ENCODE data around the gene ATP8A2. TPM values are rescaled to one million over a fixed set of nuclear protein-coding genes. Genes with fewer than 3 reads are reported as not detected.
A peak's percentile ranks its signal among the peaks of the same experiment; 100 is the strongest.

The ATP8A2 gene
- polyA plus RNA-seq, 1 donor from 2014 or later: 11.9 TPM

DNA sequence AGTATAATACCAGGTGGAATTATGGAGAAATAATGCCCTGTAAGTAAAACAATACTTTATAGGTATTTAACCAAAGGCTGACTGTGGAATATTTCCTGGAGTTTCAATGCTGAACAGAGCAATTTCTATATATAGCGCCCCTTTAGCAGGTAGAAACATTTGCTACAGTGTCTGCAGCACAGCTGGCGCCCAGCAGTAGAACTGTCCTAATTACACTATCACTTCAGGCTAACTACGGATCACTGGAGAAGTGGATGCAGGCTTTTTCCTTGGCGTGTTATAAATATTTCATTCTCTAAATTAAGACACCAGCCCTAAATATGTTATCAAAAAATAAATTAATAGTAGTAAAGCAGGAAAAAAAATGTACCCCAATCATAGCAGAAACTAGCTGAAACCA lies 677.0 kb downstream of the ATP8A2 start:
- H4K20me1 ChIP-seq (ENCODE audit: insufficient read depth): no peaks in the 10 kb centered on the region
- no peaks in the 10 kb centered on the region for H3K9me2 ChIP-seq (ENCODE audit: insufficient read depth, low read length)
- H3K36me3 ChIP-seq (ENCODE audit: insufficient read depth, low read length): no peaks in the 10 kb centered on the region
- no peak overlapping the region for H2AFZ ChIP-seq (ENCODE audit: low read depth, low read length)
- peaks cover 8% of the 10 kb centered on the region for H3F3A ChIP-seq (ENCODE audit: insufficient read depth, low read length, poor library complexity, severe bottlenecking)
- H3K9me3 ChIP-seq (ENCODE audit: low read length): no peaks in the 10 kb centered on the region
- peak overlapping the region; percentile 91 for H3K4me2 ChIP-seq (ENCODE audit: low read length)
- peak overlapping the region; percentile 71 for H3K4me3 ChIP-seq (ENCODE audit: low read length)
- H3K27me3 ChIP-seq (ENCODE audit: insufficient read depth, low read depth, low read length): peaks cover 22% of the 10 kb centered on the region
- no peak overlapping the region for H3K27ac ChIP-seq (ENCODE audit: low read length)
- peaks cover 61% of the 10 kb centered on the region for H3K79me2 ChIP-seq (replicated peaks; ENCODE audit: insufficient read depth, low read length)
- TF ChIP-seq MXI1 (conservative IDR thresholded peaks at IDR 0.05; ENCODE audit: poor library complexity, severe bottlenecking) (no peak), TAF1 (IDR thresholded peaks at IDR 0.05; ENCODE audit: low read depth) (no peak), EZH2 (IDR thresholded peaks at IDR 0.05; ENCODE audit: borderline replicate concordance, insufficient read depth, low read length, poor library complexity, severe bottlenecking) (no peak), POLR2AphosphoS5 (IDR thresholded peaks at IDR 0.05) (peak; percentile 60), RAD21 (conservative IDR thresholded peaks at IDR 0.05) (no peak)
- TF ChIP-seq, protein P1, sequence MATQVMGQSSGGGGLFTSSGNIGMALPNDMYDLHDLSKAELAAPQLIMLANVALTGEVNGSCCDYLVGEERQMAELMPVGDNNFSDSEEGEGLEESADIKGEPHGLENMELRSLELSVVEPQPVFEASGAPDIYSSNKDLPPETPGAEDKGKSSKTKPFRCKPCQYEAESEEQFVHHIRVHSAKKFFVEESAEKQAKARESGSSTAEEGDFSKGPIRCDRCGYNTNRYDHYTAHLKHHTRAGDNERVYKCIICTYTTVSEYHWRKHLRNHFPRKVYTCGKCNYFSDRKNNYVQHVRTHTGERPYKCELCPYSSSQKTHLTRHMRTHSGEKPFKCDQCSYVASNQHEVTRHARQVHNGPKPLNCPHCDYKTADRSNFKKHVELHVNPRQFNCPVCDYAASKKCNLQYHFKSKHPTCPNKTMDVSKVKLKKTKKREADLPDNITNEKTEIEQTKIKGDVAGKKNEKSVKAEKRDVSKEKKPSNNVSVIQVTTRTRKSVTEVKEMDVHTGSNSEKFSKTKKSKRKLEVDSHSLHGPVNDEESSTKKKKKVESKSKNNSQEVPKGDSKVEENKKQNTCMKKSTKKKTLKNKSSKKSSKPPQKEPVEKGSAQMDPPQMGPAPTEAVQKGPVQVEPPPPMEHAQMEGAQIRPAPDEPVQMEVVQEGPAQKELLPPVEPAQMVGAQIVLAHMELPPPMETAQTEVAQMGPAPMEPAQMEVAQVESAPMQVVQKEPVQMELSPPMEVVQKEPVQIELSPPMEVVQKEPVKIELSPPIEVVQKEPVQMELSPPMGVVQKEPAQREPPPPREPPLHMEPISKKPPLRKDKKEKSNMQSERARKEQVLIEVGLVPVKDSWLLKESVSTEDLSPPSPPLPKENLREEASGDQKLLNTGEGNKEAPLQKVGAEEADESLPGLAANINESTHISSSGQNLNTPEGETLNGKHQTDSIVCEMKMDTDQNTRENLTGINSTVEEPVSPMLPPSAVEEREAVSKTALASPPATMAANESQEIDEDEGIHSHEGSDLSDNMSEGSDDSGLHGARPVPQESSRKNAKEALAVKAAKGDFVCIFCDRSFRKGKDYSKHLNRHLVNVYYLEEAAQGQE (IDR thresholded peaks at IDR 0.05; ENCODE audit: borderline replicate concordance): no peak
- TF ChIP-seq, protein P2, sequence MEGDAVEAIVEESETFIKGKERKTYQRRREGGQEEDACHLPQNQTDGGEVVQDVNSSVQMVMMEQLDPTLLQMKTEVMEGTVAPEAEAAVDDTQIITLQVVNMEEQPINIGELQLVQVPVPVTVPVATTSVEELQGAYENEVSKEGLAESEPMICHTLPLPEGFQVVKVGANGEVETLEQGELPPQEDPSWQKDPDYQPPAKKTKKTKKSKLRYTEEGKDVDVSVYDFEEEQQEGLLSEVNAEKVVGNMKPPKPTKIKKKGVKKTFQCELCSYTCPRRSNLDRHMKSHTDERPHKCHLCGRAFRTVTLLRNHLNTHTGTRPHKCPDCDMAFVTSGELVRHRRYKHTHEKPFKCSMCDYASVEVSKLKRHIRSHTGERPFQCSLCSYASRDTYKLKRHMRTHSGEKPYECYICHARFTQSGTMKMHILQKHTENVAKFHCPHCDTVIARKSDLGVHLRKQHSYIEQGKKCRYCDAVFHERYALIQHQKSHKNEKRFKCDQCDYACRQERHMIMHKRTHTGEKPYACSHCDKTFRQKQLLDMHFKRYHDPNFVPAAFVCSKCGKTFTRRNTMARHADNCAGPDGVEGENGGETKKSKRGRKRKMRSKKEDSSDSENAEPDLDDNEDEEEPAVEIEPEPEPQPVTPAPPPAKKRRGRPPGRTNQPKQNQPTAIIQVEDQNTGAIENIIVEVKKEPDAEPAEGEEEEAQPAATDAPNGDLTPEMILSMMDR (IDR thresholded peaks at IDR 0.05; ENCODE audit: poor library complexity, severe bottlenecking): no peak
- peak overlapping the region; percentile 60 for H3K9ac ChIP-seq (ENCODE audit: low read length)

DNA sequence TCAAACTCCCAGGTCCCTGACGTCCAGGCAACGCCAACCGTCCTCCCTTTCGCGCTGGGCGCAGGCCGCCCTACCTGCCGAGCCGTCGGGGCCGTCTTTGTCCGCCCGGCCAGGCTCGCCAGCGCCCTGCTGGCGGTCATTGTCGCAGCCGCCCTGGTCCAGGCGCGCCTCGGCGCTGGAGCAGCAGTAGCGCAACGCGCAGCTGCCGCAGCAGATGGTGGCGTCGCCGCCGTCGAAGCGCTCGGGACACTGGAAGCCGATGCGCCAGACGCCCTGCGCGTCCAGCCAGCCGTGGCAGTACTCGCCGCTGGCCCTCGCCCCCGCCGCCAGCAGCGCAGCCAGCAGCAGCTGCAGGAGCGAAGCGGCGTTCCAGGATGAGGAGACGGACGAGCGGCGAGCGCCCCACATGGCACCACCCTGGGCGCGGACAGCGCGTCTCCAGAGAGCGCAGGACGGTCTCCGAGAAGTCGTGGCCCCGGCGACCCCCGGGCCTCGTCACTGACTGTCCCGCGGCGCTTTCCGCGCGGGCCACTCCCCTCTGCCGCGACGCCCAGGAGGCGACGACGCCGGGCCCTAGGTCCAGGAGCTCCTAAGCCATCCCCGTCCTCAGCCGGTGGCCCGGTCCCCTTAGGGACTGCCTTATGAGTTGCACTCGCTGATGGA lies 678.9 kb downstream of the ATP8A2 start:
- Histone ChIP-seq H3K27ac (ENCODE audit: low read length) (no peak overlapping the region), H3K36me3 (ENCODE audit: insufficient read depth, low read length) (no peaks in the 10 kb centered on the region), H3K9me3 (ENCODE audit: low read length) (no peaks in the 10 kb centered on the region), H4K20me1 (ENCODE audit: insufficient read depth) (no peaks in the 10 kb centered on the region), H3K9ac (ENCODE audit: low read length) (peak overlapping the region; percentile 60), H3F3A (ENCODE audit: insufficient read depth, low read length, poor library complexity, severe bottlenecking) (peaks cover 8% of the 10 kb centered on the region), H3K9me2 (ENCODE audit: insufficient read depth, low read length) (no peaks in the 10 kb centered on the region), H2AFZ (ENCODE audit: low read depth, low read length) (no peak overlapping the region), H3K4me3 (ENCODE audit: low read length) (peak overlapping the region; percentile 71), H3K4me2 (ENCODE audit: low read length) (no peak overlapping the region), H3K79me2 (replicated peaks; ENCODE audit: insufficient read depth, low read length) (peaks cover 48% of the 10 kb centered on the region), H3K27me3 (ENCODE audit: insufficient read depth, low read depth, low read length) (peaks cover 22% of the 10 kb centered on the region)
- TF ChIP-seq, protein P2 (IDR thresholded peaks at IDR 0.05; ENCODE audit: poor library complexity, severe bottlenecking): no peak
- TF ChIP-seq EZH2 (IDR thresholded peaks at IDR 0.05; ENCODE audit: borderline replicate concordance, insufficient read depth, low read length, poor library complexity, severe bottlenecking): no peak
- TF ChIP-seq, protein P1 (IDR thresholded peaks at IDR 0.05; ENCODE audit: borderline replicate concordance): no peak
- TF ChIP-seq MXI1 (conservative IDR thresholded peaks at IDR 0.05; ENCODE audit: poor library complexity, severe bottlenecking): no peak
- TF ChIP-seq TAF1 (IDR thresholded peaks at IDR 0.05; ENCODE audit: low read depth): no peak
- no peak for TF ChIP-seq RAD21 (conservative IDR thresholded peaks at IDR 0.05)
- TF ChIP-seq SMC3 (conservative IDR thresholded peaks at IDR 0.05; ENCODE audit: poor library complexity): no peak
- TF ChIP-seq POLR2AphosphoS5 (IDR thresholded peaks at IDR 0.05): no peak
- no peak for TF ChIP-seq EP300 (conservative IDR thresholded peaks at IDR 0.05; ENCODE audit: poor library complexity, severe bottlenecking)
